ENCODE results near the gene MGLL.

- TF ChIP-seq GATA2 (IDR thresholded peaks at IDR 0.05; ENCODE audit: low read depth, low read length): no peak
- no peak for TF ChIP-seq GATA3 (IDR thresholded peaks at IDR 0.05; ENCODE audit: low read depth, low read length)
Measured at GRCh38 chr3:127730666-127731295, 91.5 kb downstream of the MGLL start.
